Effector memory CD4-positive, alpha-beta T cell (primary cell): ENCODE measurements around the gene KRT3.

Experiments used
- DNase-seq, 3 donors: peaks; one replicate each; pipeline ENCODE4 v3.0.0-alpha.2; 2020
- H3K27ac ChIP-seq: 2 replicates; pipeline ENCODE4 v1.7.0; 2013; ENCODE audit warnings: mild to moderate bottlenecking, low read length, moderate library complexity; ENCODE audit not compliant: insufficient read depth, poor library complexity, severe bottlenecking
- H3K27me3 ChIP-seq: replicated peaks from 2 replicates; pipeline ENCODE4 v1.7.0; 2013; ENCODE audit warnings: mild to moderate bottlenecking, low read length; ENCODE audit not compliant: insufficient read depth, control insufficient read depth, poor library complexity, severe bottlenecking
- H3K36me3 ChIP-seq: 2 replicates; pipeline ENCODE4 v1.7.0; 2013; ENCODE audit warnings: mild to moderate bottlenecking, low read length, moderate library complexity; ENCODE audit not compliant: control insufficient read depth, insufficient read depth
- H3K4me1 ChIP-seq: 2 replicates; pipeline ENCODE4 v1.7.0; 2013; ENCODE audit warnings: low read length, mild to moderate bottlenecking; ENCODE audit not compliant: control insufficient read depth, insufficient read depth, poor library complexity, severe bottlenecking
- H3K4me3 ChIP-seq: 2 replicates; pipeline ENCODE4 v1.7.0; 2013; ENCODE audit warnings: low read length, low read depth, mild to moderate bottlenecking; ENCODE audit not compliant: insufficient read depth, poor library complexity, severe bottlenecking
- H3K9me3 ChIP-seq: 2 replicates; pipeline ENCODE4 v1.7.0; 2013; ENCODE audit warnings: mild to moderate bottlenecking, low read length, moderate library complexity; ENCODE audit not compliant: control insufficient read depth

KRT3 gene

GRCh38 chr12:52835271-52836041, 39.5 kb upstream of the KRT3 start:
- Histone ChIP-seq H3K4me1 (no peaks in the 10 kb centered on the region), H3K9me3 (no peaks in the 10 kb centered on the region), H3K27me3 (no peaks in the 10 kb centered on the region), H3K4me3 (no peak overlapping the region), H3K27ac (no peak overlapping the region), H3K36me3 (no peaks in the 10 kb centered on the region)
- DNase-seq, result no peak

- Histone ChIP-seq H3K4me3 (no peak overlapping the region), H3K9me3 (no peaks in the 10 kb centered on the region), H3K27ac (no peak overlapping the region), H3K27me3 (no peaks in the 10 kb centered on the region), H3K36me3 (no peaks in the 10 kb centered on the region), H3K4me1 (no peaks in the 10 kb centered on the region)
- DNase-seq, result no peak
Observed at GRCh38 chr12:52834727-52835001, 38.7 kb upstream of the KRT3 start.

GRCh38 chr12:52833922-52834726, 38.2 kb upstream of the KRT3 start, which contains the start of gene KRT79:
Gene KRT79 (minus strand): TSS chr12:52834311. CDS start chr12:52834260, 51 bp downstream.
- Histone ChIP-seq H3K9me3 (no peaks in the 10 kb centered on the region), H3K4me3 (no peak within 1 kb of the TSS), H3K27me3 (no peaks in the 10 kb centered on the region), H3K36me3 (no peaks in the 10 kb centered on the region), H3K27ac (no peak within 1 kb of the TSS), H3K4me1 (no peaks in the 10 kb centered on the region)
- no peak for DNase-seq

DNA sequence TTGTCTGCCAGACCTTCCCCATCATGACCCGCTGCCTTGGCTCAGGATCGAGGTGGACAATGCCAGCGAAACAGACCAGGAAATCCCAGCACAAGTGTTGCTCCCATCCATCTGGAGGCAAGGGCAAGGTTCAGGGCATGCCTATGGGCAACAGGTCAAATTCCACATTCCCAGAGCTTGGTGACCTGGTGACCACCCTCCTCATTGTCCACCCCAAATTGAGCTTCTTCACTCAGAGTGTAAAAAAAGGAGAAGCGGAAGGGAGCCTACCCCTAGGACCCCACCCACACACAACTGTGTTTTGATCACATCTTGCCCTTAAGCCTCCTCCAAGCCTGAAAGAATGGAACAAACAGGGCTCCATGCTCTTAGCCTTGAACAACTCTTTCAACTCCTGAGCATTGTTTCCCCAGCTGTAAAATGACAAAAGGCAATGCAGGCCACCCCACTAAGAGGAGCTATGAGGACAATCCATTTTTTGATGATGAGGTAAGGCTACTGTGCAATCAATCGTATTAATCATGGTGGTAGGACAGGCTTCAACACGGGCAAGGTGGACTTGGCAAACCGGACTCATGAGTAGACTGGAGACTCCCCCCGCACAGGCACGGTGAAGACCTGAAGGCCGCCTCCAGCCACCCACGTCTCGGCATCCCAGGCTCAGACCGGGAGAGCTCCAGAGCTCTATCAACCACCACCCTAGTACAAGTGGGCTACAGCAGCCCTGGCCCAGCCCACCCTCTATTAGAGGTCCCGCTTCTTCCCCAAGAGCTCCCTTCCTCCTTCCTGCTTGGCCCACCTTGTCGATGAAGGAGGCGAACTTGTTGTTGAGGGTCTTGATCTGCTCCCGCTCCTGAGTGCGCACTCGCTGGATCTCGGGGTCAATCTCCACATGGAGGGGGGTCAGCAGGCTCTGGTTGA, 37.3 kb upstream of the KRT3 start:
- Histone ChIP-seq H3K4me1 (no peaks in the 10 kb centered on the region), H3K27ac (no peak overlapping the region), H3K36me3 (no peaks in the 10 kb centered on the region), H3K4me3 (no peak overlapping the region), H3K27me3 (no peaks in the 10 kb centered on the region), H3K9me3 (no peaks in the 10 kb centered on the region)
- no peak for DNase-seq

DNA sequence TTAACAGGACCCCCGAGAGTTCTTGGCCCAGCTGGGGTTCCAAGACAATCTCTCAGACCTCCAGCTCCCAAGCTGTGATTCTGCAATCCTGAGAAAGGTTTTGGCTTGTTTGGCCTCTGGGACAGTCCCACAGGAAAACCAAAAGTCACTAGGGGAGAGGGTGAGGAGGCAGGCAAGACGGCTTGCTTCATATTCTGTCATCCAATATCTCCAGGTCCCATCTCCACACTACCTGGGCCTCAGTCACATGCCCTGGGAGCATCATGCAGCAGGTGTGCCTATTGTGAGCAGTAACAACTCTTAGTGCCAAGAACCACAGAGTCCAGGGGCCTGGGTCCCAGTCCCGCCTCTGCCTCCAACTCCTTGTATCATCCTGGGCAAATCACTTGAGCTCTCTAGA, 36.5 kb upstream of the KRT3 start:
- H3K4me3 ChIP-seq, result no peak overlapping the region
- no peaks in the 10 kb centered on the region for H3K27me3 ChIP-seq
- no peaks in the 10 kb centered on the region for H3K36me3 ChIP-seq
- no peak for DNase-seq
- H3K27ac ChIP-seq, result no peak overlapping the region
- H3K4me1 ChIP-seq, result no peaks in the 10 kb centered on the region
- H3K9me3 ChIP-seq, result no peaks in the 10 kb centered on the region

- no peak overlapping the region for H3K4me3 ChIP-seq
- no peaks in the 10 kb centered on the region for H3K36me3 ChIP-seq
- no peaks in the 10 kb centered on the region for H3K4me1 ChIP-seq
- no peak for DNase-seq
- H3K27ac ChIP-seq, result no peak overlapping the region
- H3K27me3 ChIP-seq, result no peaks in the 10 kb centered on the region
- no peaks in the 10 kb centered on the region for H3K9me3 ChIP-seq
Observed at GRCh38 chr12:52831251-52831650, 35.3 kb upstream of the KRT3 start.

DNA sequence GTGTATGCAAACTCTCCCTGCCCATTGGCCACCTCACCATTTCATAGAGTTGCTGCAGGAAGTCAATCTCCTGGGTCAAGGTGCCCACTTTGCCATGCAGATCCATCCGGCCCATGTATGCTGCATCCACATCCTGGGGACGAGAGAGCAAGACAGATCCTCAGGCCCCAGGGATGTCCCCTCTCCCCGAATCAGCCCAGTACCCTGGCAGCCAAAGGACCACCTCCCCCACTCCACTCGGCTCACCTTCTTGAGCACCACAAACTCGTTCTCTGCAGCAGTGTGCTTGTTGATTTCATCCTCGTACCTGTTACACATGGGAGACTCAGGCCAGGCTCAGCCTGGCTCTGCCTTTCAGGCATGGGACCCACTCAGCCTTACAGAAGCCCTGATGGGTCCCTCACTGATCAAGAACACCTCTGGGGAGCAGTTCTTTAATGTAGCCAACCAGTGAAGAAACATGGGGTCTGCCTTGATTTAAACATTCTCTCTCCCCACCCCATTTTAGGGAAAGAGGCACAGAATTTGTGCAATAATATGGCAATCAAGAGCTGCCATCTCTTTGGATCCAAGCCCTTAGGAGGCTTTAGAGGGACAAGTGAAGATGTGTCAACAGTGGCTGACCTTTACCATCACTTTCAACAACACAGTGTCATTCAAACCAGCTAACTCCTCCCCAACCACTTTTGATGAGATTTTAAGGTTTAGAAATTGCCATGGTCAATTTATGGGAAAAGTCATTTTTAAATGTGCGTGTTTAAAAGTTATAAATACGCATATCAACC, 34.3 kb upstream of the KRT3 start:
- Histone ChIP-seq H3K27me3 (no peaks in the 10 kb centered on the region), H3K4me3 (no peak overlapping the region), H3K4me1 (no peaks in the 10 kb centered on the region), H3K36me3 (no peaks in the 10 kb centered on the region), H3K27ac (no peak overlapping the region), H3K9me3 (no peaks in the 10 kb centered on the region)
- DNase-seq, result no peak

DNA sequence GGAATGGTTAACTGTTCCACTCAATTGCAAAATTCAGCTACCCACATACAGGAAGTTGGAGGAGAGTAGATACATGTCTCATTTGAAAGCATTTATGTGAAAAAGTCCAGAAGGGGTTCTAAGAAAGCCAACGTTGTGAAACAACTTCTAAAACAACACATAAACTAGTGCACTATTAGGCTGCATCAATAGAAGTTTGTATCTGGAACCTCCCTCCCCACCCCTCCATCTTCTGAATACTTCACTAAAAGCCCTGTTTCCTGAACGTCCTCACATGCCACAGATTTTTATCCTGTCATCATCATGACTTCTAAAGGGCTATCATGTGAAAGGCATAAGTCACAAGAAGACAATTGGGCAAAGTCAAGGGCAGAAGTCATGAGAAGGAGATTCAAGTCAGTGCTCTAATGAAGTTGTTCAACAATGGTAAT, 32.7 kb upstream of the KRT3 start:
- no peaks in the 10 kb centered on the region for H3K9me3 ChIP-seq
- H3K4me3 ChIP-seq, result no peak overlapping the region
- H3K27ac ChIP-seq, result no peak overlapping the region
- DNase-seq, result no peak
- no peaks in the 10 kb centered on the region for H3K27me3 ChIP-seq
- no peaks in the 10 kb centered on the region for H3K4me1 ChIP-seq
- no peaks in the 10 kb centered on the region for H3K36me3 ChIP-seq

- Histone ChIP-seq H3K4me3 (no peak overlapping the region), H3K27me3 (no peaks in the 10 kb centered on the region), H3K4me1 (no peaks in the 10 kb centered on the region), H3K9me3 (no peaks in the 10 kb centered on the region), H3K36me3 (no peaks in the 10 kb centered on the region), H3K27ac (no peak overlapping the region)
- DNase-seq, result no peak
Observed at GRCh38 chr12:52828156-52828555, 32.2 kb upstream of the KRT3 start.
